NCI-H1417 (cell line): ENCODE measurements around the gene BBS5.

Source experiments
- DNase-seq, 3 experiments: peaks; one replicate each; lab custom pipeline; 2025; lab: John Stamatoyannopoulos, UW

BBS5 gene

DNA sequence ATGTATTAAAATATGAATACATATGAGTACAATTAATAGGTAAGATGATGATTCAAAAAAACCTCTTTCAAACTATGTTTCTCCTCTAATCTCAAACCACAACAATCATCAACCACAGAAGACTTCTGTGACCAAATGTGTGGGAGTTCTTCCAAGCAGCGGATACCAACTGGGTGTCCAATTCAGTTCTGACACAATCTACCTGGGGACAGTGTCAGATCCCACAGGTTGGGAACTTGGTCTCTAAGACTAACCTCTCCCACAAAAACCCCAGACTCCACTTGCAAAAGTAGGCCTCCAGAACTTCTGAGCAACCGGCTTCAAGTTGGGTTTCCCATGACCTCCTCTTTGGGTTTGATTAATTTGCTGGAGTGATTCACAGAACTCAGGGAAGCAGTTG, 67.5 kb downstream of the BBS5 start:
- DNase-seq, result no peak
